Measurements from ENCODE around the gene MS4A8.
"Not testable (repeated sequence)": the region's sequence is repeated elsewhere in the genome, so short reads cannot be mapped to it uniquely, and the experiment has no call there.

MS4A8 gene

GRCh38 chr11:60699284-60699691 is at the start of gene MS4A8:
TSS of gene MS4A8 (plus strand) at chr11:60699612. CDS start at chr11:60700861, 1,249 bp downstream.
- in situ Hi-C loops (cut with MboI; ENCODE audit: low sequenced_read_pairs), result no loop called here
- no peaks in the 10 kb centered on the region for H3K9me3 ChIP-seq
- H3K27me3 ChIP-seq (ENCODE audit: low read depth), result no peaks in the 10 kb centered on the region
- H3K4me1 ChIP-seq, result no peaks in the 10 kb centered on the region
- H3K36me3 ChIP-seq (replicated peaks), result no peaks in the 10 kb centered on the region
- no peak for DNase-seq (ENCODE audit: low spot score in 2 of 2)
- H3K4me3 ChIP-seq, result no peak within 1 kb of the TSS

GRCh38 chr11:60657888-60658287 is 41.5 kb upstream of the MS4A8 start:
- peaks cover 4% of the 10 kb centered on the region; the same call in 1 of the 2 replicates for H3K27me3 ChIP-seq (ENCODE audit: low read depth)
- no peaks in the 10 kb centered on the region for H3K9me3 ChIP-seq
- in situ Hi-C loops (cut with MboI; ENCODE audit: low sequenced_read_pairs), result no loop called here
- H3K4me1 ChIP-seq, result no peaks in the 10 kb centered on the region
- no peak for DNase-seq (ENCODE audit: low spot score in 2 of 2)
- no peaks in the 10 kb centered on the region for H3K36me3 ChIP-seq (replicated peaks)
- no peak overlapping the region for H3K4me3 ChIP-seq

- DNase-seq (ENCODE audit: low spot score in 2 of 2), result no peak
- H3K4me1 ChIP-seq, result no peaks in the 10 kb centered on the region
- no peak overlapping the region for H3K4me3 ChIP-seq
- H3K27me3 ChIP-seq (ENCODE audit: low read depth), result peaks cover 4% of the 10 kb centered on the region; the same call in 1 of the 2 replicates
- H3K9me3 ChIP-seq, result no peaks in the 10 kb centered on the region
- no peaks in the 10 kb centered on the region for H3K36me3 ChIP-seq (replicated peaks)
- in situ Hi-C loops (cut with MboI; ENCODE audit: low sequenced_read_pairs), result no loop called here
Measured at GRCh38 chr11:60658409-60658808, 41.0 kb upstream of the MS4A8 start.

GRCh38 chr11:60672255-60672654 is 27.2 kb upstream of the MS4A8 start:
- in situ Hi-C loops (cut with MboI; ENCODE audit: low sequenced_read_pairs), result no loop called here
- Histone ChIP-seq H3K4me1 (no peaks in the 10 kb centered on the region), H3K27me3 (ENCODE audit: low read depth) (no peaks in the 10 kb centered on the region), H3K4me3 (no peak overlapping the region), H3K9me3 (peaks cover 4% of the 10 kb centered on the region; the same call in 1 of the 2 replicates), H3K36me3 (replicated peaks) (no peaks in the 10 kb centered on the region)
- no peak for DNase-seq (ENCODE audit: low spot score in 2 of 2)

- H3K4me3 ChIP-seq; H3K4me1 ChIP-seq; in situ Hi-C loops (cut with MboI; ENCODE audit: low sequenced_read_pairs); H3K9me3 ChIP-seq; H3K36me3 ChIP-seq (replicated peaks); H3K27me3 ChIP-seq (ENCODE audit: low read depth); DNase-seq (ENCODE audit: low spot score in 2 of 2): not testable (repeated sequence)
Measured at GRCh38 chr11:60678231-60678630, 21.2 kb upstream of the MS4A8 start.

- Histone ChIP-seq H3K4me1 (no peaks in the 10 kb centered on the region), H3K4me3 (no peak overlapping the region), H3K36me3 (replicated peaks) (no peaks in the 10 kb centered on the region), H3K27me3 (ENCODE audit: low read depth) (no peaks in the 10 kb centered on the region), H3K9me3 (peaks cover 6% of the 10 kb centered on the region; the same call in 1 of the 2 replicates)
- DNase-seq (ENCODE audit: low spot score in 2 of 2), result no peak
- in situ Hi-C loops (cut with MboI; ENCODE audit: low sequenced_read_pairs), result no loop called here
Measured at GRCh38 chr11:60679879-60680278, 19.5 kb upstream of the MS4A8 start.

GRCh38 chr11:60680455-60681119 is 18.8 kb upstream of the MS4A8 start:
- in situ Hi-C loops (cut with MboI; ENCODE audit: low sequenced_read_pairs), result no loop called here
- Histone ChIP-seq H3K27me3 (ENCODE audit: low read depth) (no peaks in the 10 kb centered on the region), H3K4me1 (no peaks in the 10 kb centered on the region)

GRCh38 chr11:60684541-60684848 is 14.9 kb upstream of the MS4A8 start:
- DNase-seq (ENCODE audit: low spot score in 2 of 2); H3K36me3 ChIP-seq (replicated peaks); H3K27me3 ChIP-seq (ENCODE audit: low read depth); H3K9me3 ChIP-seq; H3K4me1 ChIP-seq; H3K4me3 ChIP-seq; in situ Hi-C loops (cut with MboI; ENCODE audit: low sequenced_read_pairs): not testable (repeated sequence)

More at GRCh38 chr11:60680455-60681119, 18.8 kb upstream of the MS4A8 start:
- Histone ChIP-seq H3K4me3 (no peak overlapping the region), H3K36me3 (replicated peaks) (no peaks in the 10 kb centered on the region), H3K9me3 (peaks cover 6% of the 10 kb centered on the region; the same call in 1 of the 2 replicates)
- DNase-seq (ENCODE audit: low spot score in 2 of 2), result no peak

- Histone ChIP-seq H3K27me3 (ENCODE audit: low read depth) (no peaks in the 10 kb centered on the region), H3K36me3 (replicated peaks) (no peaks in the 10 kb centered on the region), H3K9me3 (no peaks in the 10 kb centered on the region), H3K4me1 (no peaks in the 10 kb centered on the region), H3K4me3 (no peak overlapping the region)
- DNase-seq (ENCODE audit: low spot score in 2 of 2), result no peak
- in situ Hi-C loops (cut with MboI; ENCODE audit: low sequenced_read_pairs), result no loop called here
Measured at GRCh38 chr11:60691661-60692060, 7.8 kb upstream of the MS4A8 start.

GRCh38 chr11:60699936-60700335 is 524 bp downstream of the MS4A8 start:
- no peak for DNase-seq (ENCODE audit: low spot score in 2 of 2)
- no peak overlapping the region for H3K4me3 ChIP-seq
- no peaks in the 10 kb centered on the region for H3K36me3 ChIP-seq (replicated peaks)
- H3K27me3 ChIP-seq (ENCODE audit: low read depth), result no peaks in the 10 kb centered on the region
- no peaks in the 10 kb centered on the region for H3K4me1 ChIP-seq
- in situ Hi-C loops (cut with MboI; ENCODE audit: low sequenced_read_pairs), result no loop called here
- no peaks in the 10 kb centered on the region for H3K9me3 ChIP-seq

GRCh38 chr11:60700689-60701468 is 1.5 kb downstream of the MS4A8 start:
- DNase-seq (ENCODE audit: low spot score in 2 of 2), result peak; percentile 54 to 60

GRCh38 chr11:60701469-60701818 is 2.0 kb downstream of the MS4A8 start:
- H3K9me3 ChIP-seq, result no peaks in the 10 kb centered on the region
- in situ Hi-C loops (cut with MboI; ENCODE audit: low sequenced_read_pairs), result no loop called here
- H3K4me1 ChIP-seq, result no peaks in the 10 kb centered on the region
- no peaks in the 10 kb centered on the region for H3K36me3 ChIP-seq (replicated peaks)
- no peak for DNase-seq (ENCODE audit: low spot score in 2 of 2)
- H3K27me3 ChIP-seq (ENCODE audit: low read depth), result no peaks in the 10 kb centered on the region
- H3K4me3 ChIP-seq, result no peak overlapping the region

More at GRCh38 chr11:60700689-60701468, 1.5 kb downstream of the MS4A8 start:
- Histone ChIP-seq H3K4me1 (no peaks in the 10 kb centered on the region), H3K4me3 (no peak overlapping the region), H3K36me3 (replicated peaks) (no peaks in the 10 kb centered on the region), H3K27me3 (ENCODE audit: low read depth) (no peaks in the 10 kb centered on the region), H3K9me3 (no peaks in the 10 kb centered on the region)
- in situ Hi-C loops (cut with MboI; ENCODE audit: low sequenced_read_pairs), result no loop called here

GRCh38 chr11:60703374-60703773 is 4.0 kb downstream of the MS4A8 start:
- no peak for DNase-seq (ENCODE audit: low spot score in 2 of 2)
- in situ Hi-C loops (cut with MboI; ENCODE audit: low sequenced_read_pairs), result no loop called here
- H3K27me3 ChIP-seq (ENCODE audit: low read depth), result no peaks in the 10 kb centered on the region

GRCh38 chr11:60705895-60706294 is 6.5 kb downstream of the MS4A8 start:
- in situ Hi-C loops (cut with MboI; ENCODE audit: low sequenced_read_pairs), result no loop called here
- Histone ChIP-seq H3K4me1 (no peaks in the 10 kb centered on the region), H3K36me3 (replicated peaks) (no peaks in the 10 kb centered on the region), H3K4me3 (no peak overlapping the region), H3K27me3 (ENCODE audit: low read depth) (no peaks in the 10 kb centered on the region), H3K9me3 (no peaks in the 10 kb centered on the region)
- DNase-seq (ENCODE audit: low spot score in 2 of 2), result no peak

More at GRCh38 chr11:60703374-60703773, 4.0 kb downstream of the MS4A8 start:
- H3K9me3 ChIP-seq, result no peaks in the 10 kb centered on the region
- no peaks in the 10 kb centered on the region for H3K4me1 ChIP-seq
- no peaks in the 10 kb centered on the region for H3K36me3 ChIP-seq (replicated peaks)
- no peak overlapping the region for H3K4me3 ChIP-seq

Data from HAP-1 (cell line).